ENCODE measurements around the gene MED7. TPM values are rescaled to one million over a fixed set of nuclear protein-coding genes. Genes with fewer than 3 reads are reported as not detected.

MED7 gene
- total and polyA plus RNA-seq, 4 donors, result 4.1 to 9.2 (median 6.1) TPM

DNA sequence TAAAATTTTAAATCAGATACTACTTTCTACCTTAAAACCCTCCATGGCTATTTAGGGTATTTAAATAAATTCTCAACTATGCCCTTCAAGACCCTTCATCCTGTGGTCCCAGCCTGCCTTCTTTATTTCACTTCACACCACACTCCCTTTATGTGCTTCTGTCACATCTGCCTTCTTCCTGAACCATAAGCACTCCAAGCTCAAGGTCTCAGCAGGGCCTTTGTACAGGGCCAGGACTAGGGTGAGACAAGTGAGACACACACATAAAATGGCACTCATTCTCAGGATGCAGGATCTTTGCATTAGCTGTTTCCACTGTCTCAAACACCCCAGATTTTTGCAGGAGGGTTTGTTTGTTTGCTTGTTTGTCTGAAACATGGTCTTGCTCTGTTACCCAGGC is 45.6 kb upstream of the MED7 start:
- Histone ChIP-seq H3K27me3 (ENCODE audit: control insufficient read depth in 4 of 4, insufficient read depth in 4 of 4, low read length in 3 of 4) (no peaks in the 10 kb centered on the region), H3K36me3 (ENCODE audit: control insufficient read depth in 4 of 4, insufficient read depth in 3 of 4, low read depth in 1 of 4, low read length in 3 of 4) (no peaks in the 10 kb centered on the region), H3K27ac (ENCODE audit: low read depth in 1 of 2, low read length in 2 of 2) (no peak overlapping the region), H3K9ac (ENCODE audit: low read depth in 1 of 2, low read length in 2 of 2) (no peak overlapping the region), H3K4me3 (ENCODE audit: low read depth in 1 of 3, low read length in 3 of 3) (no peak overlapping the region), H3K4me1 (ENCODE audit: control insufficient read depth in 4 of 4, insufficient read depth in 4 of 4, low read length in 3 of 4) (no peaks in the 10 kb centered on the region), H3K9me3 (ENCODE audit: control insufficient read depth in 4 of 4, low read length in 3 of 4) (no peaks in the 10 kb centered on the region)
- TF ChIP-seq GABPA (IDR thresholded peaks at IDR 0.05 in 1 of 2, conservative IDR thresholded peaks at IDR 0.05 in 1 of 2) (no peak), FOXA2 (IDR thresholded peaks at IDR 0.05) (no peak), TAF1 (conservative IDR thresholded peaks at IDR 0.05) (no peak), CTCF (IDR thresholded peaks at IDR 0.05; ENCODE audit: low read depth, low read length, missing input control) (no peak), HNF4A (conservative IDR thresholded peaks at IDR 0.05) (no peak), REST (IDR thresholded peaks at IDR 0.05) (no peak), EGR1 (IDR thresholded peaks at IDR 0.05; ENCODE audit: low read depth in 2 of 2) (no peak), RXRA (IDR thresholded peaks at IDR 0.05) (no peak), JUND (IDR thresholded peaks at IDR 0.05) (no peak), YY1 (IDR thresholded peaks at IDR 0.05) (no peak), RAD21 (IDR thresholded peaks at IDR 0.05) (no peak), SP1 (IDR thresholded peaks at IDR 0.05) (no peak), FOXA1 (IDR thresholded peaks at IDR 0.05) (no peak)
- TF ChIP-seq, protein P1, sequence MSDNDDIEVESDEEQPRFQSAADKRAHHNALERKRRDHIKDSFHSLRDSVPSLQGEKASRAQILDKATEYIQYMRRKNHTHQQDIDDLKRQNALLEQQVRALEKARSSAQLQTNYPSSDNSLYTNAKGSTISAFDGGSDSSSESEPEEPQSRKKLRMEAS (IDR thresholded peaks at IDR 0.05), result no peak
- TF ChIP-seq, protein P2, sequence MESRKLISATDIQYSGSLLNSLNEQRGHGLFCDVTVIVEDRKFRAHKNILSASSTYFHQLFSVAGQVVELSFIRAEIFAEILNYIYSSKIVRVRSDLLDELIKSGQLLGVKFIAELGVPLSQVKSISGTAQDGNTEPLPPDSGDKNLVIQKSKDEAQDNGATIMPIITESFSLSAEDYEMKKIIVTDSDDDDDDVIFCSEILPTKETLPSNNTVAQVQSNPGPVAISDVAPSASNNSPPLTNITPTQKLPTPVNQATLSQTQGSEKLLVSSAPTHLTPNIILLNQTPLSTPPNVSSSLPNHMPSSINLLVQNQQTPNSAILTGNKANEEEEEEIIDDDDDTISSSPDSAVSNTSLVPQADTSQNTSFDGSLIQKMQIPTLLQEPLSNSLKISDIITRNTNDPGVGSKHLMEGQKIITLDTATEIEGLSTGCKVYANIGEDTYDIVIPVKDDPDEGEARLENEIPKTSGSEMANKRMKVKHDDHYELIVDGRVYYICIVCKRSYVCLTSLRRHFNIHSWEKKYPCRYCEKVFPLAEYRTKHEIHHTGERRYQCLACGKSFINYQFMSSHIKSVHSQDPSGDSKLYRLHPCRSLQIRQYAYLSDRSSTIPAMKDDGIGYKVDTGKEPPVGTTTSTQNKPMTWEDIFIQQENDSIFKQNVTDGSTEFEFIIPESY (IDR thresholded peaks at IDR 0.05), result no peak
- DNase-seq (ENCODE audit: low spot score), result no peak

GRCh38 chr5:157187046-157187754 is 44.5 kb upstream of the MED7 start:
- Histone ChIP-seq H3K9ac (ENCODE audit: low read depth in 1 of 2, low read length in 2 of 2) (no peak overlapping the region), H3K4me3 (ENCODE audit: low read depth in 1 of 3, low read length in 3 of 3) (no peak overlapping the region), H3K4me1 (ENCODE audit: control insufficient read depth in 4 of 4, insufficient read depth in 4 of 4, low read length in 3 of 4) (no peaks in the 10 kb centered on the region), H3K9me3 (ENCODE audit: control insufficient read depth in 4 of 4, low read length in 3 of 4) (no peaks in the 10 kb centered on the region), H3K36me3 (ENCODE audit: control insufficient read depth in 4 of 4, insufficient read depth in 3 of 4, low read depth in 1 of 4, low read length in 3 of 4) (no peaks in the 10 kb centered on the region), H3K27ac (ENCODE audit: low read depth in 1 of 2, low read length in 2 of 2) (no peak overlapping the region), H3K27me3 (ENCODE audit: control insufficient read depth in 4 of 4, insufficient read depth in 4 of 4, low read length in 3 of 4) (no peaks in the 10 kb centered on the region)
- WGBS, result 54% methylated on average over 5 of the region's 5 CpGs
- DNase-seq (ENCODE audit: low spot score), result no peak
- TF ChIP-seq RXRA (IDR thresholded peaks at IDR 0.05) (no peak), REST (IDR thresholded peaks at IDR 0.05) (no peak), FOXA2 (IDR thresholded peaks at IDR 0.05) (no peak), JUND (IDR thresholded peaks at IDR 0.05) (no peak), ATF3 (IDR thresholded peaks at IDR 0.05) (no peak), CTCF (IDR thresholded peaks at IDR 0.05; ENCODE audit: low read depth, low read length, missing input control) (no peak), FOXA1 (IDR thresholded peaks at IDR 0.05) (no peak), RAD21 (IDR thresholded peaks at IDR 0.05) (no peak), GABPA (IDR thresholded peaks at IDR 0.05 in 1 of 2, conservative IDR thresholded peaks at IDR 0.05 in 1 of 2) (no peak)
- TF ChIP-seq, protein P1 (IDR thresholded peaks at IDR 0.05), result no peak
